ENCODE measurements around the gene PDE10A.

DNA sequence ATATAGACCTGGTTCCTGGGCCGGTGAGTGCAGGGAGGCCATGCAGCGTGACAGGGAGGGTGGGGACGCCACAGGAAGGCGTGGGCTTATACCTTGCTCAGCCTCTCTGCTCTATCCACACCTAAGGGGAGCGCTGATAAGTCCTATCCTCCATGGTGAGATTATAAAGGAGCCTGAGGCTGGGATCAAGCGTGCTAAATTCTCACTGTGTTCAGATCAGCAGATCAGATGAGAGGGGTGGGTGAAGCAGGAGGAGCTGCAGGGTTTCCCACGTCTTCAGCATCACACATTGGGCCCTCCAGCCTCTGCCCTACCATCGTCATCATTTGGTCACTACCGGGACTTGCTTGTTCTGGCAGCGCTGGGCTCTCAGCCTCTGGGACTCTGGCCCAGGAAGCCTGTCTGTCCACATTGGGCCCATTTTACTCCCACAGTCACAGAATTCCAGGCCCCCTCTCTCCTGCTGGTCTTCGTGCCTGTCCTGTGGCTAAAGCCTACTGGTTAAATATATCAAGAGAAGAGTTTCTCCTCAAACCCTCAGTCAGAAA lies 29.1 kb upstream of the PDE10A start:
- TF ChIP-seq POLR2AphosphoS5 (IDR thresholded peaks at IDR 0.05; ENCODE audit: borderline replicate concordance, low read depth, low read length) = no peak
- TF ChIP-seq EZH2 (IDR thresholded peaks at IDR 0.05) = no peak
- TF ChIP-seq FOXP2 (optimal IDR thresholded peaks at IDR 0.05; ENCODE audit: control extremely low read depth, extremely low read length, insufficient read depth) = no peak

Data from SK-N-MC (cell line).